A172 (cell line): Measurements from ENCODE around the gene GRM8. TPM values are rescaled to one million over a fixed set of nuclear protein-coding genes. Genes with fewer than 3 reads are reported as not detected.

ENCODE experiments used
- DNase-seq: peaks from one replicate; pipeline ENCODE4 v3.0.0-alpha.2; 2015; ENCODE audit warnings: low spot score
- total RNA-seq: library from RNA; depleted of rRNA; stranded (reverse); fragments of >200 nt; shearing (Covaris generic); gene quantifications from 2 replicates; pipeline ENCODE4 v1.2.3, GENCODE V29; 2014

Gene GRM8
- total RNA-seq, 1 experiment from 2014 or later, result not detected

- no peak for DNase-seq
Observed at GRCh38 chr7:127034186-127034806, 218.4 kb downstream of the GRM8 start.

- DNase-seq, result no peak
Observed at GRCh38 chr7:127029823-127030222, 222.9 kb downstream of the GRM8 start.

GRCh38 chr7:127021857-127022256 is 230.9 kb downstream of the GRM8 start:
- no peak for DNase-seq

- no peak for DNase-seq
Observed at GRCh38 chr7:127021019-127021738, 231.6 kb downstream of the GRM8 start.

GRCh38 chr7:127018889-127019288 is 233.9 kb downstream of the GRM8 start:
- DNase-seq, result no peak

GRCh38 chr7:127017196-127017595 is 235.5 kb downstream of the GRM8 start:
- DNase-seq, result no peak

GRCh38 chr7:127000725-127001124 is 252.0 kb downstream of the GRM8 start:
- DNase-seq, result no peak

GRCh38 chr7:126996659-126997058 is 256.1 kb downstream of the GRM8 start:
- DNase-seq, result no peak

GRCh38 chr7:126993626-126994213 is 259.0 kb downstream of the GRM8 start:
- no peak for DNase-seq

- no peak for DNase-seq
Observed at GRCh38 chr7:126988022-126988421, 264.7 kb downstream of the GRM8 start.

GRCh38 chr7:126979722-126980121 is 273.0 kb downstream of the GRM8 start:
- no peak for DNase-seq

- DNase-seq, result no peak
Observed at GRCh38 chr7:126978865-126979264, 273.9 kb downstream of the GRM8 start.

- DNase-seq, result no peak
Observed at GRCh38 chr7:126973066-126973465, 279.7 kb downstream of the GRM8 start.

- DNase-seq, result no peak
Observed at GRCh38 chr7:126972571-126972970, 280.2 kb downstream of the GRM8 start.

- DNase-seq, result no peak
Observed at GRCh38 chr7:126959649-126960048, 293.1 kb downstream of the GRM8 start.

- DNase-seq, result no peak
Observed at GRCh38 chr7:126958367-126958766, 294.4 kb downstream of the GRM8 start.

- no peak for DNase-seq
Observed at GRCh38 chr7:126957443-126957842, 295.3 kb downstream of the GRM8 start.

GRCh38 chr7:126953461-126953860 is 299.3 kb downstream of the GRM8 start:
- no peak for DNase-seq

GRCh38 chr7:126948664-126949063 is 304.1 kb downstream of the GRM8 start:
- no peak for DNase-seq

GRCh38 chr7:126940723-126941307 is 311.9 kb downstream of the GRM8 start:
- DNase-seq, result peak; percentile 24

- DNase-seq, result peak; percentile 59
Observed at GRCh38 chr7:126937171-126937570, 315.6 kb downstream of the GRM8 start.

- DNase-seq, result no peak
Observed at GRCh38 chr7:126931581-126931980, 321.2 kb downstream of the GRM8 start.

- DNase-seq, result no peak
Observed at GRCh38 chr7:126930166-126930565, 322.6 kb downstream of the GRM8 start.
